NCI-H1105 (cell line): Measurements from ENCODE around the gene IRX2.

Experiments
- DNase-seq: peaks from one replicate; lab custom pipeline; 2025; lab: John Stamatoyannopoulos, UW

The IRX2 gene

GRCh38 chr5:2718115-2718514, 33.4 kb downstream of the IRX2 start:
- DNase-seq: no peak

GRCh38 chr5:2715856-2716255, 35.6 kb downstream of the IRX2 start:
- no peak for DNase-seq

GRCh38 chr5:2714805-2715204, 36.7 kb downstream of the IRX2 start:
- no peak for DNase-seq

GRCh38 chr5:2714026-2714425, 37.5 kb downstream of the IRX2 start:
- no peak for DNase-seq

GRCh38 chr5:2711446-2712425, 39.7 kb downstream of the IRX2 start:
- DNase-seq: no peak

- DNase-seq: no peak
These were observed 40.6 kb downstream of the IRX2 start for GRCh38 chr5:2710910-2711309.

GRCh38 chr5:2709976-2710689, 41.3 kb downstream of the IRX2 start:
- DNase-seq: no peak

GRCh38 chr5:2708751-2709150, 42.7 kb downstream of the IRX2 start:
- no peak for DNase-seq

GRCh38 chr5:2708132-2708531, 43.3 kb downstream of the IRX2 start:
- DNase-seq: no peak

- DNase-seq: no peak
These were observed 45.6 kb downstream of the IRX2 start for GRCh38 chr5:2705861-2706260.

GRCh38 chr5:2704806-2705645, 46.5 kb downstream of the IRX2 start:
- DNase-seq: no peak

GRCh38 chr5:2704111-2704510, 47.4 kb downstream of the IRX2 start:
- DNase-seq: no peak

GRCh38 chr5:2703615-2704014, 47.9 kb downstream of the IRX2 start:
- DNase-seq: no peak

GRCh38 chr5:2703041-2703440, 48.4 kb downstream of the IRX2 start:
- no peak for DNase-seq

- DNase-seq: no peak
These were observed 49.2 kb downstream of the IRX2 start for GRCh38 chr5:2702096-2702879.

GRCh38 chr5:2701592-2701991, 49.9 kb downstream of the IRX2 start:
- no peak for DNase-seq

- DNase-seq: no peak
These were observed 50.6 kb downstream of the IRX2 start for GRCh38 chr5:2700876-2701275.

- DNase-seq: no peak
These were observed 51.8 kb downstream of the IRX2 start for GRCh38 chr5:2699686-2700085.

GRCh38 chr5:2699231-2699630, 52.2 kb downstream of the IRX2 start:
- DNase-seq: no peak

GRCh38 chr5:2698581-2698980, 52.9 kb downstream of the IRX2 start:
- no peak for DNase-seq

GRCh38 chr5:2697446-2698200, 53.9 kb downstream of the IRX2 start:
- DNase-seq: no peak
